GM04504 (cell line): ENCODE measurements around the gene HECTD1.
A peak's percentile ranks its signal among the peaks of the same experiment; 100 is the strongest.
"Not testable (repeated sequence)": the region's sequence is repeated elsewhere in the genome, so short reads cannot be mapped to it uniquely, and the experiment has no call there.

Experiments
- DNase-seq: peaks from one replicate; pipeline ENCODE4 v3.0.0-alpha.2; 2012; ENCODE audit warnings: low read depth

The HECTD1 gene

DNA sequence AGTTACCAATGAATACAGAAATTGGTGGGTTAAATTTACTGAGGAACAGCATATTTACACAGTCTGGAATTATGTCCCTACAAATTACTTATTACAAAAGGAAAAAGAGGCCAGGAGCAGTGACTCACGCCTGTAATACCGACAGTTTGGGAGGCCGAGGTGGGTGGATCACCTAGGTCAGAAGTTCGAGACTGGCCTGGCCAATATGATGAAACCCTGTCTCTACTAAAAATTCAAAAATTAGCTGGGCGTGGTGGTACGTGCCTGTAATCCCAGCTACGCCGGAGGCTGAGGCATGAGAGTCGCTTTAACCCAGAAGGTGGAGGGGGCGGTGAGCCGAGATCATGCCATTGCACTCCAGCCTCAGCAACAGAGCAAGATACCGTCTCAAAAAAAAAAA lies 52.6 kb downstream of the HECTD1 start:
- DNase-seq = no peak

GRCh38 chr14:31142455-31143087 lies 65.0 kb downstream of the HECTD1 start:
- no peak for DNase-seq

GRCh38 chr14:31139301-31139847 lies 68.2 kb downstream of the HECTD1 start:
- no peak for DNase-seq

DNA sequence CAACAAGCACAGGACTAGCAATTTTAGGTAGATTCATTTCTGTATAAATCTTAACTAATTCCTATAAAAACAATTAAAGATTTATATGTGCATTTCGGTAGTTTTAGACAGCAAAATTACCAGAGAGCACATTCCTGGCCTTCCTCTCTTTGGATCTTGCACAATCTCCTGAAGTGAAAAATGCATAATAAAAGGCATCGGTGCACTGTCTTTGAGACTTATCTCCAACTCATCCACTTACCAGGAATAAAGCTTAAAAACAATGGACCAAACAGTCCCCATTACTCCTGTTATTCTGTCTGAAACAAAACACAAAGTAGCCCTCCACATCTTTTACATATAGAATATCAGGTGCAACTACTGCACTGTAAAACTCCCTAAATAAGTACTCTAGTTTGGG lies 69.3 kb downstream of the HECTD1 start:
- no peak for DNase-seq

- DNase-seq = no peak
These were observed 70.2 kb downstream of the HECTD1 start for GRCh38 chr14:31137214-31137889.

DNA sequence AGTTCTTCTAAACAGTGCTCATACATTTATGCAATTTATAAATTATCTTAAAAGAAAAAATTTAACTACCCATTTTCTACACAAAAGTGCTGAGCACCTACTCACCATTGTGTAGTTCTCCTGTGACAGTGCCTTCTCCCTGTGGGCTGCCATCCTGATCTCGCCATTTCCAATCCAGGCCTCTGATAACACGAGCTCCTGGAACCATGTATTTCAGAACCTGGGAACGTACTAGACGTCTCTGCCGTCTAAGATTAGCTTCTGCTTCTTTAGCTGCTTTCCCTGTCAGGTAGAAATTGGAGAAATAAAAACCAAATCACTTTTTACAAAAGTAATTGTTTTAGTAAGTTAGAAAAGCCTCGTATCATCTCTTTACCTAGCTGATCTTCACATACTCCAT lies 74.5 kb downstream of the HECTD1 start:
- no peak for DNase-seq

DNA sequence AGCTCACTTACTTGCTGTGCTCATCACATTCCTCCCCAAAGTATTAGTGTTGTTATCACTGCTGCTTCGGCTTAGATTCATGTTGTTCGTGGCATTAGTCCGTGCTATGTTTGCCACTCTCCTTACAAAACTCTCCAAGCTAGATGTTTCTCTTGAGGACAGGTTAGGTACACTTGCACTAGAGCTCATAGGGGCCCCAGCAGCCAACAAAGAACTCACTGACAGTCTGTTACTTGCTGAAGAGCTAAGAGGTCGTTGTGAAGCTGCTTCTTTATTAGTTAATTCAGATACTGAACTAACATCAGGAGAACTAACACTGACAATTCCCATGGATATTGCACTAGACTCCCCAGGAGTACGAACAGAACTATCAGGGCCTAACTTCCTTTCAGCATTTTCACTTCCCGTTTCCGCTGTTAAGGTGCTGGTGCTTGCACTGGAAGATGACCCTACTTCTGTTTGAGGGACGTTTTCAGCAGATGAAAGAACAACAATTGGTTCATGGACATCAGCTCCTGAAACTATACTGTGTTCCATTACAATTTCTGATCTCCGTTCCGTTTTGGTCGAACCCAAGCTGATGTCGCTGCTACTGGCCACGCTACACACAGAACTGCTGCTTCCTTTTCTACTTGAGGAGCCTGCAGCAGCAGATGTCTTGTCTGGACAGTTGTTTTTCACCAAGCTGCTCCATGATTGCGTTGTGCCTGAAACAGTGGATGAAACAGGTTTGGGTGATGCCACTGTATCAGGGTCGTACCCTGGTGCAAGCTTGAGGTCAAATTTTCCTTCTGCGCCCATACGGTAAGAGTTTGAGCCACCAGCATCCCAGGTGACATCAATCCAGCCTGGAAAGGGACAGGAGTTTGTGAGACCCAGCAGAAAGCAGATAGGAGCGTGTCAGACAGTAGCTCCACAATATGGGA lies 78.7 kb downstream of the HECTD1 start:
- DNase-seq = no peak

GRCh38 chr14:31127690-31128089 lies 79.9 kb downstream of the HECTD1 start:
- DNase-seq = no peak

- DNase-seq = no peak
These were observed 80.9 kb downstream of the HECTD1 start for GRCh38 chr14:31126680-31127079.

- DNase-seq = no peak
These were observed 82.4 kb downstream of the HECTD1 start for GRCh38 chr14:31125231-31125630.

DNA sequence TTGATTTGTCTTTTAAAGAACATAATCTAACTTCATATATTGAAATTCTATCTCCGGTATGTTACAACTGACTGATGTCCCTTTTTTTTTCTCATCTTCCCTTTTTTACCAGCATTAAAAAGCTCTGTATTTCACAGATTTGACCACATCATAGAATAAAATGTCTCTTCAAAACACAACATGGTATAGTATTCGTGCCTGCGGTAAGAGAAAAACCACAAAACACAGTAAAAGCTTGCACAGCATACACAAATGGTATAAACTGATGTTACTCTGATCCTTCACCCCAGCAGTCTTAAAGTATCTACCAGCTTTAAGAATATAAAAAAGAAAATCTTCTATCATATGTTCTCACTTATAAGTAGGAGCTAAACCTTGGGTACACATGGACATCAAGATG lies 83.4 kb downstream of the HECTD1 start:
- no peak for DNase-seq

GRCh38 chr14:31122921-31123320 lies 84.7 kb downstream of the HECTD1 start:
- DNase-seq = no peak

DNA sequence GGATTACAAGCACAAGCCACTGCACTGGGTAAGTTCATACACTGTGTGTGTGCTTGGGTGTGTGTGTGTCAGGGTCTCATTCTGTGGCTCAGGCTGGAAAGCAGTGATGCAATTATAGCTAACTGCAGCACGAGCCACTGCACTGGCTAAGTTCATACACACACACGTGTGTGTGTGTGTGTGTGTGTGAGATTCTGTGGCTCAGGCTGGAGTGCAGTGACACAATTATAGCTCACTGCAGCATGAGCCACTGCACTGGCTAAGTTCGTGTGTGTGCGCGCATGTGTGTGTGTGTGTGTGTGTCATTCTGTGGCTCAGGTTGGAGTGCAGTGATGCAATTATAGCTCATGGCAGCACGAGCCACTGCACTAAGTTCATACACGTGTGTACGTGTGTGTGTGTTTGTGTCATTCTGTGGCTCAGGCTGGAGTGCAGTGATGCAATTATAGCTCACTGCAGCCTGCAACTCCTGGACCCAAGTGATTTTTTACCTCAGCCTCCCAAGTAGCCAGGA lies 85.4 kb downstream of the HECTD1 start:
- peak; percentile 1 for DNase-seq

DNA sequence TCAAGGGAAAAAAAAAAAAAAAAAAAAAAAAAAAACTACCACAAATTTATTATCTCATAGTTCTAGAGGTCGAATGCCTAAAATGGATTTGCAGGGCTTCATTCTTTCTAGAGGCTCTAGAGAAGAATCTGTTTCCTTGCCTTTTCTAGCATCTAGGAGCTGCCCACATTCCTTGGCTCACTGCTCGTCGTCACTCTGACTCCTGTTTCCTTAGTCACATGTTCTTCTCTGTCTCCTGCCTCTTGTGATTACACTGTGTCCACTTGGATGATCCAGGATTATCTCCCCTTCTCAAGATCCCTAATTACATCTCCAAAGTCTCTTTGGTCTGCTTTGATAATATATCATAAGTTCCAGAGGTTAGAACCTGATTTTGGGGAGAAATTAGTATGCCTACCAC lies 88.7 kb downstream of the HECTD1 start:
- DNase-seq = no peak

DNA sequence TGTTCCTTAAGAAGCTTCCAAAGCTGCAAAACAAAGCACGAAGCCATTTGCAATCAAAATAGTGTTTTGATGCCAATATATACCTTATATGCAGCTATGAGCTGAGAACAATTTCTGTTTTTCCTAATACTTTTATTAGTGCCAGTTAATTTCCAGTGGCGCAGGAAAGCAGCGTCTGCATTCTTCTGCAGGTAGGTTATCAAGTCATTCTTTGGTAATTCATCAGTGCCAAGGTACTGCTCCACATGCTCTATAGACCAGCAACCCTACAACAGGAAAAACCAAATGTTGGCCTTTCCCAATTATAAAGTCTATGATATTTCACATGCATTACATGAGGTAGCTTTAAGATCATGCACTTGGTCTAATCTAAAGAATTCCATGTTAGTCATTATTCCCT lies 93.8 kb downstream of the HECTD1 start:
- DNase-seq = no peak

DNA sequence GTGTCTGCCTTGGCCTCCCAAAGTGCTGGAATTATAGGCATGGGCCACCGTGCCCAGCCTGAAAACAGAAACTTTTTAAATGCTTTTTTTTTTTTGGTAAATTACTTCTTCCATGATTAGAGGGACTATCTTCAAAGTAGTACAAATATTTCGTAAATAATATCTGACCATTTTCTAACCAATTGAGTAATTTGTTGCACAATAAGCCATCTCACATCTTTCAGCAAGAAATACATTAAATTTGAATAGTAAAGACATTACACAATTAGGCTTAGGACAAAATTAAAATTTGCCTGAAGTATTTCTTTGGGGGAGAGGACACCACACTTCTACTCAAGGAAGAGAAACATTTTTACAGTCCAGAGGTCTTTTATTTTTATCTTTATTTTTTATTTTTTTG lies 96.7 kb downstream of the HECTD1 start:
- no peak for DNase-seq

- DNase-seq = no peak
These were observed 98.3 kb downstream of the HECTD1 start for GRCh38 chr14:31109257-31109656.

DNA sequence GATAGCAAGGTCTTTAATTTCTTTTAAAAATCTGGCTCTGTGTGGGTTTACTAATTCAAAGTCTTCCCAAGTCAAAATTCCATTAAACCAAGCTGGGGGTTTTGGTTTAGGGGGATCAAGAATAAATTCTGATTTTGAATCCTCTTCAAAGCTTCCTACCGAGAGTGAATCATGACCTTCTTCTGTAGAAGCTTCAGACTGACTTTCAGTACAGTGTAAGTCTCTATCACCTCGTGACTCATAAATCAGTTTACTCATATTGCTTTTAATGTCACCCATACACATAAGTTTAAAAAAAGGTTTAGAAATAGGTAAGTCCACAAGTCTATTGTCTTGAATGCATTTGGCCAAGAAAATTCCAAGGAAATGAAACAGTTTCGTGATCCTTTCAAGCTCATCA lies 100.8 kb downstream of the HECTD1 start:
- DNase-seq = no peak

- DNase-seq = no peak
These were observed 110.5 kb downstream of the HECTD1 start for GRCh38 chr14:31097081-31097480.

GRCh38 chr14:31096255-31096654 lies 111.3 kb downstream of the HECTD1 start:
- no peak for DNase-seq

DNA sequence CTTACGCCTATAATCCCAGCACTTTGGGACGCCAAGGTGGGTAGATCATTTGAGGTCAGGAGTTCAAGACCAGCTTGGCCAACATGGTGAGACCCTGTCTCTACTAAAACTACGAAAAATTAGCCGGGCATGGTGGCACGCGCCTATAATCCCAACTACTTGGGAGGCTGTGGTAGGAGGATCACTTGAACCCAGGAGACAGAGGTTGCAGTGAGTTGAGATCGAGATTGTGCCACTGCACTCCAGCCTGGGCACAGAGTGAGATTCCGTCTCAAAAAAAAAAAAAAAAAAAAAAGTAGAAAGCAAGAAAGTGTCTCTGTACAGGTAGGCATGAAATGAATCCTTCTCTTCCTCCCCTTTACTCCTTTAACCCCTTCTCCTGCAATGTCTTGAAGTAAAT lies 111.8 kb downstream of the HECTD1 start:
- not testable (repeated sequence) for DNase-seq
